Measurements from ENCODE around the gene RANBP3. TPM values are rescaled to one million over a fixed set of nuclear protein-coding genes. Genes with fewer than 3 reads are reported as not detected.

Gene RANBP3
- total RNA-seq, 1 experiment from 2014 or later, result 59.5 TPM

DNA sequence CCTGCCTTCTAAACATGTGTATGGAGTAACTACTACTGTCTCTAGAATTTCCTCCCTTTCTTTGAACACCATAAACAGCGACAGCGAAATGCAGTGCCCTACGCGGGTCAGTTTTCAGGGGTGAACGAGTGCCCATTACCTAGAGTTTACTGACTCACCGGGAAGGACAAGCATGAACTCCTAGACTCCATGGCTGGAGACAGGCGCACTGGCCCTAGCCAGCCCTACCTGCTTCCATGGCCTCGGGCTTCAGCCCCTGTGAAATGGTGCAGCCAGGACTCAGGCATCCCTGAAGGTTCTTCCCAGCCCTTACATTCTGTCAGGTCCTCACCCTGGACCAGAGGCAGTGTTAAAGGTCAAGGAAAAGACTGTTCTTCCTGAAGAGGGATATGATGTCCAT is 8.5 kb downstream of the RANBP3 start:
- H3K4me3 Mint-ChIP-seq (ENCODE audit: unreplicated experiment), result no peak overlapping the region
- ChIA-PET CTCF (interaction anchor here (0.5 kb wide), 1 partner anchor 177 kb away, joined by 3 read pairs; no protein-coding TSS in a partner anchor), POLR2A (interaction anchor here (0.9 kb wide), 1 partner anchor 21 kb away, joined by 3 read pairs; no protein-coding TSS in a partner anchor)
- H3K36me3 Mint-ChIP-seq (ENCODE audit: insufficient read depth, unreplicated experiment), result peaks cover 30% of the 10 kb centered on the region
- BruUV-seq (replicated peaks), result no TSS peak
- TF ChIP-seq, protein P1, sequence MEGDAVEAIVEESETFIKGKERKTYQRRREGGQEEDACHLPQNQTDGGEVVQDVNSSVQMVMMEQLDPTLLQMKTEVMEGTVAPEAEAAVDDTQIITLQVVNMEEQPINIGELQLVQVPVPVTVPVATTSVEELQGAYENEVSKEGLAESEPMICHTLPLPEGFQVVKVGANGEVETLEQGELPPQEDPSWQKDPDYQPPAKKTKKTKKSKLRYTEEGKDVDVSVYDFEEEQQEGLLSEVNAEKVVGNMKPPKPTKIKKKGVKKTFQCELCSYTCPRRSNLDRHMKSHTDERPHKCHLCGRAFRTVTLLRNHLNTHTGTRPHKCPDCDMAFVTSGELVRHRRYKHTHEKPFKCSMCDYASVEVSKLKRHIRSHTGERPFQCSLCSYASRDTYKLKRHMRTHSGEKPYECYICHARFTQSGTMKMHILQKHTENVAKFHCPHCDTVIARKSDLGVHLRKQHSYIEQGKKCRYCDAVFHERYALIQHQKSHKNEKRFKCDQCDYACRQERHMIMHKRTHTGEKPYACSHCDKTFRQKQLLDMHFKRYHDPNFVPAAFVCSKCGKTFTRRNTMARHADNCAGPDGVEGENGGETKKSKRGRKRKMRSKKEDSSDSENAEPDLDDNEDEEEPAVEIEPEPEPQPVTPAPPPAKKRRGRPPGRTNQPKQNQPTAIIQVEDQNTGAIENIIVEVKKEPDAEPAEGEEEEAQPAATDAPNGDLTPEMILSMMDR (IDR thresholded peaks at IDR 0.05; ENCODE audit: unreplicated experiment), result no peak
- intact Hi-C loops (cut with micrococcal nuclease), result no loop called here
- no peaks in the 10 kb centered on the region for H3K9me3 Mint-ChIP-seq (ENCODE audit: unreplicated experiment)
- H3K4me1 Mint-ChIP-seq (ENCODE audit: insufficient read depth, unreplicated experiment), result peaks cover 36% of the 10 kb centered on the region
- no peak for DNase-seq (ENCODE audit: unreplicated experiment)
- no peaks in the 10 kb centered on the region for H3K27me3 Mint-ChIP-seq (ENCODE audit: insufficient read depth, unreplicated experiment)
- no peak overlapping the region for H3K27ac Mint-ChIP-seq (ENCODE audit: low read depth, unreplicated experiment)

DNA sequence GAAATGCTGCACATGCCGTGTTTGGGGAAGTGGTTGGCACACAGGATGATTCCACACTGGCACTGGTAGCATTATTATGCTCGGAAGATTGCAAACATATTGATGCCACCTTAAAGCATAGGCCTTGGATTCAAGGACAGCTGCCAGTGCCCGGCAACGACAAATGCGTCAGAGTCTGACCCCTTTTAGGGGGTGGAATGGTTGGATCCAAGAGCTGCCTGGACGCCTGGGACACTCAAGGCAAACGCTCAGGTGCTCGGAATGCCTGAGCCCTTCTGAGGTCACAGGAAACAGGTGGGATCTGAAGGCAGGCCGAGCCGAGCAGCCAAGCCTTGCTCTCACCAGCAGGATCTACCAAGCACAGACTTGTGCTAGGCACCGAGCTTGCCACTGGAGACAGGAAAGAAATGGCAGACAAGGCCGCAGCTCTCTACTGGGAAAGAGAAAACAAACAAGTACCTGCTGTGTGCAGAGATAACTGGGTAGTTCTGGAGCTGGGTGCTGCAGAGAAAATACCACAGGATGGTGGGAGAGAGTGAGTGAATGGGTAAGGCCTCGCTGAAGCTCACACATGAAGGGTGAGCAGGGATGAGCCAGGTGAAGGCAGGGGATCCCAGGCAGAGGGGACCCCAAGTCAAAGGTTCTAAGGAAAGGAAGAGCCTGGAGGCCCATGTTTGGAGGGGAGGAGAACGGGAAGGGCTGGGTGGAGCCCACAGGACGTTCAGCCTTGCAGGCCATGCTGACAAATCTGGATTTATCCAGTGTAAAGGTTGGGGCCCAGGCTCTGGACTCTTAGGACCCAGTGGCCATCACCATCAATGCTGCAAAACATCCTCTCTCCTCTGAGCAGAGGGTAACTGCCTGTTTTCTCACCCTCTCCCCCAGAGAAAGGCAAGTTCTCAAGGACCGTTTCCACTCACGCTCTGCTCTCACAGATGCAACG is 9.2 kb downstream of the RANBP3 start:
- Mint-ChIP-seq H3K27ac (ENCODE audit: low read depth, unreplicated experiment) (peak overlapping the region; percentile 84), H3K27me3 (ENCODE audit: insufficient read depth, unreplicated experiment) (no peaks in the 10 kb centered on the region), H3K4me3 (ENCODE audit: unreplicated experiment) (peak overlapping the region; percentile 59), H3K9me3 (ENCODE audit: unreplicated experiment) (no peaks in the 10 kb centered on the region), H3K36me3 (ENCODE audit: insufficient read depth, unreplicated experiment) (peaks cover 34% of the 10 kb centered on the region), H3K4me1 (ENCODE audit: insufficient read depth, unreplicated experiment) (peaks cover 32% of the 10 kb centered on the region)
- ChIA-PET POLR2A (interaction anchor here (0.9 to 1.7 kb wide), 4 partner anchors 8 to 16 kb away, joined by 3 to 17 read pairs (median 4); partner anchors contain the start of gene RANBP3), CTCF (interaction anchor here (0.5 to 3.7 kb wide), 34 partner anchors 7 to 902 kb away, joined by 3 to 48 read pairs (median 3); partner anchors contain the start of gene RANBP3)
- TF ChIP-seq, protein P1 (IDR thresholded peaks at IDR 0.05; ENCODE audit: unreplicated experiment), result no peak
- BruUV-seq (replicated peaks), result no TSS peak
- peak; percentile 22 for DNase-seq (ENCODE audit: unreplicated experiment)
- intact Hi-C loops (cut with micrococcal nuclease), result no loop called here

DNA sequence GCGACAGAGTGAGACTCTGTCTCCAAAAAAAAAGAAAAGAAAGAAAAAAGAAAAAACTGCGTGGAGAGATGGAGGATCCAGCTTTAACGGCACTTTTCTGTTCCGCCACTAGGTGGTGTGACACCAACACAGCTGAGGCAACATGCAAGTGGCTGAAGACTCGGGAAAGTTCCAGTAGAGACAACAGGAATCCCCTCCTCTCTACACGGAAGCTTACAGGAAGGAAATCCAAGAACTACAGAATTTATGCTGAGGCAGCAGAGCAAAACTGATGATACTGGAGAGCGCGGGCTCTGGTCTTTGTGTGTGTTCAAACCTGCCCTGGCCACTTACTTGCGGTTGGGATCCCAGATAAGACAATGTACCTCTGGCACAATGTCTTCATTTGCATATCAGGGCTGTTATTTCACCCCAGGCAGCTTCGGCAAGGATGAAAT is 9.9 kb downstream of the RANBP3 start:
- Mint-ChIP-seq H3K27me3 (ENCODE audit: insufficient read depth, unreplicated experiment) (no peaks in the 10 kb centered on the region), H3K27ac (ENCODE audit: low read depth, unreplicated experiment) (peak overlapping the region; percentile 84), H3K4me1 (ENCODE audit: insufficient read depth, unreplicated experiment) (peaks cover 32% of the 10 kb centered on the region), H3K9me3 (ENCODE audit: unreplicated experiment) (no peaks in the 10 kb centered on the region), H3K36me3 (ENCODE audit: insufficient read depth, unreplicated experiment) (peaks cover 34% of the 10 kb centered on the region), H3K4me3 (ENCODE audit: unreplicated experiment) (peak overlapping the region; percentile 59)
- BruUV-seq (replicated peaks), result no TSS peak
- ChIA-PET POLR2A (interaction anchor here (0.9 to 1.7 kb wide), 4 partner anchors 9 to 17 kb away, joined by 3 to 17 read pairs (median 4); partner anchors contain the start of gene RANBP3), CTCF (interaction anchor here (0.5 to 3.7 kb wide), 35 partner anchors 8 to 902 kb away, joined by 3 to 48 read pairs (median 3); partner anchors contain the start of gene RANBP3)
- intact Hi-C loops (cut with micrococcal nuclease), result no loop called here
- TF ChIP-seq, protein P1 (IDR thresholded peaks at IDR 0.05; ENCODE audit: unreplicated experiment), result peak; percentile 77
- DNase-seq (ENCODE audit: unreplicated experiment), result peak; percentile 75

DNA sequence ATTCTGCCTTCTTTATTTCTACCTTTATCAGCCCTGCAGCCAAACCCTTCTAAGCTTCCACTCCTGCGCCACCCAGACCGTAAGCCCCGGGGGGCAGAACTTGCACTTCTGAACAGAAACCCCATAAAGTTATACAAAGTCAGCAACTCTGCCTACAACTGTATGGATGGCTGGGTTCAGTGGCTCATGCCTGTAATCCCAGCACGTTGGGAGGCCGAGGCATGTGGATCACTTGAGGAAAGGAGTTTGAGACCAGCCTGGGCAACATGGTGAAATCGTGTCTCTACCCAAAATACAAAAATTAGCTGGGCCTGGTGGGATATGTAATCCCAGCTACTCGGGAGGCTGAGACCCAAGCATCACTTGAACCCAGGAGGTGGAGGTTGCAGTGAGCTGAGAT is 10.4 kb downstream of the RANBP3 start:
- Mint-ChIP-seq H3K4me1 (ENCODE audit: insufficient read depth, unreplicated experiment) (peaks cover 35% of the 10 kb centered on the region), H3K4me3 (ENCODE audit: unreplicated experiment) (peak overlapping the region; percentile 59), H3K36me3 (ENCODE audit: insufficient read depth, unreplicated experiment) (peaks cover 34% of the 10 kb centered on the region), H3K9me3 (ENCODE audit: unreplicated experiment) (no peaks in the 10 kb centered on the region), H3K27me3 (ENCODE audit: insufficient read depth, unreplicated experiment) (no peaks in the 10 kb centered on the region), H3K27ac (ENCODE audit: low read depth, unreplicated experiment) (peak overlapping the region; percentile 84)
- intact Hi-C loops (cut with micrococcal nuclease), result no loop called here
- ChIA-PET POLR2A (interaction anchor here (0.9 to 1.7 kb wide), 4 partner anchors 9 to 17 kb away, joined by 3 to 17 read pairs (median 4); partner anchors contain the start of gene RANBP3), CTCF (interaction anchor here (0.6 to 3.7 kb wide), 27 partner anchors 9 to 437 kb away, joined by 3 to 48 read pairs (median 4); partner anchors contain the start of gene RANBP3)
- TF ChIP-seq, protein P1 (IDR thresholded peaks at IDR 0.05; ENCODE audit: unreplicated experiment), result no peak
- DNase-seq (ENCODE audit: unreplicated experiment), result no peak
- no TSS peak for BruUV-seq (replicated peaks)

Measured in MCF 10A (cell line).